ENCODE data around the gene REG1A.

The REG1A gene

GRCh38 chr2:79129260-79129659 lies 9.0 kb downstream of the REG1A start:
- no peak for TF ChIP-seq EP300 (IDR thresholded peaks at IDR 0.05; ENCODE audit: borderline replicate concordance)
- no peak for TF ChIP-seq NFIC (IDR thresholded peaks at IDR 0.05)

- TF ChIP-seq CREB1 (IDR thresholded peaks at IDR 0.05; ENCODE audit: low read depth) (no peak), RAD21 (IDR thresholded peaks at IDR 0.05; ENCODE audit: low read depth) (no peak), USF1 (IDR thresholded peaks at IDR 0.05) (no peak), YY1 (IDR thresholded peaks at IDR 0.05; ENCODE audit: low read depth) (no peak), REST (IDR thresholded peaks at IDR 0.05; ENCODE audit: low read depth) (no peak), EP300 (IDR thresholded peaks at IDR 0.05; ENCODE audit: borderline replicate concordance) (no peak)
Observed at GRCh38 chr2:79129804-79130203, 9.5 kb downstream of the REG1A start.

- no peak for TF ChIP-seq TCF12 (IDR thresholded peaks at IDR 0.05; ENCODE audit: low read depth)
- no peak for TF ChIP-seq USF1 (IDR thresholded peaks at IDR 0.05)
- TF ChIP-seq NFIC (IDR thresholded peaks at IDR 0.05) = no peak
- no peak for TF ChIP-seq CEBPB (IDR thresholded peaks at IDR 0.05)
- no peak for TF ChIP-seq TAF1 (IDR thresholded peaks at IDR 0.05; ENCODE audit: low read depth)
- no peak for TF ChIP-seq FOXM1 (IDR thresholded peaks at IDR 0.05; ENCODE audit: borderline replicate concordance, low read depth)
- TF ChIP-seq MAX (IDR thresholded peaks at IDR 0.05) = no peak
- TF ChIP-seq YY1 (IDR thresholded peaks at IDR 0.05; ENCODE audit: low read depth) = no peak
- TF ChIP-seq TEAD4 (IDR thresholded peaks at IDR 0.05) = no peak
- TF ChIP-seq EGR1 (IDR thresholded peaks at IDR 0.05) = no peak
- TF ChIP-seq CREB1 (IDR thresholded peaks at IDR 0.05; ENCODE audit: low read depth) = no peak
Observed at GRCh38 chr2:79131687-79132086, 11.4 kb downstream of the REG1A start.

GRCh38 chr2:79138385-79138784 lies 18.1 kb downstream of the REG1A start:
- TF ChIP-seq YY1 (IDR thresholded peaks at IDR 0.05; ENCODE audit: low read depth) (no peak), CREB1 (IDR thresholded peaks at IDR 0.05; ENCODE audit: low read depth) (no peak), CEBPB (IDR thresholded peaks at IDR 0.05) (no peak), TEAD4 (IDR thresholded peaks at IDR 0.05) (no peak), EGR1 (IDR thresholded peaks at IDR 0.05) (no peak)

- no peak for TF ChIP-seq TAF1 (IDR thresholded peaks at IDR 0.05; ENCODE audit: low read depth)
- no peak for TF ChIP-seq NFIC (IDR thresholded peaks at IDR 0.05)
- no peak for TF ChIP-seq FOXM1 (IDR thresholded peaks at IDR 0.05; ENCODE audit: borderline replicate concordance, low read depth)
- TF ChIP-seq USF1 (IDR thresholded peaks at IDR 0.05) = no peak
- TF ChIP-seq MAX (IDR thresholded peaks at IDR 0.05) = no peak
- TF ChIP-seq RAD21 (IDR thresholded peaks at IDR 0.05; ENCODE audit: low read depth) = no peak
- TF ChIP-seq REST (IDR thresholded peaks at IDR 0.05; ENCODE audit: low read depth) = no peak
- TF ChIP-seq CREB1 (IDR thresholded peaks at IDR 0.05; ENCODE audit: low read depth) = no peak
- no peak for TF ChIP-seq CEBPB (IDR thresholded peaks at IDR 0.05)
- no peak for TF ChIP-seq EGR1 (IDR thresholded peaks at IDR 0.05)
- TF ChIP-seq ZBTB7A (IDR thresholded peaks at IDR 0.05; ENCODE audit: low read depth) = no peak
- TF ChIP-seq EP300 (IDR thresholded peaks at IDR 0.05; ENCODE audit: borderline replicate concordance) = no peak
- no peak for TF ChIP-seq TCF12 (IDR thresholded peaks at IDR 0.05; ENCODE audit: low read depth)
- no peak for TF ChIP-seq TEAD4 (IDR thresholded peaks at IDR 0.05)
- no peak for TF ChIP-seq YY1 (IDR thresholded peaks at IDR 0.05; ENCODE audit: low read depth)
Observed at GRCh38 chr2:79139423-79139822, 19.1 kb downstream of the REG1A start.

GRCh38 chr2:79155826-79156476 lies 35.7 kb downstream of the REG1A start:
- TF ChIP-seq ZBTB7A (IDR thresholded peaks at IDR 0.05; ENCODE audit: low read depth) (no peak), CEBPB (IDR thresholded peaks at IDR 0.05) (no peak), CREB1 (IDR thresholded peaks at IDR 0.05; ENCODE audit: low read depth) (no peak), TCF12 (IDR thresholded peaks at IDR 0.05; ENCODE audit: low read depth) (no peak), RAD21 (IDR thresholded peaks at IDR 0.05; ENCODE audit: low read depth) (no peak), TAF1 (IDR thresholded peaks at IDR 0.05; ENCODE audit: low read depth) (no peak), NFIC (IDR thresholded peaks at IDR 0.05) (no peak), REST (IDR thresholded peaks at IDR 0.05; ENCODE audit: low read depth) (no peak), USF1 (IDR thresholded peaks at IDR 0.05) (no peak), EGR1 (IDR thresholded peaks at IDR 0.05) (no peak), YY1 (IDR thresholded peaks at IDR 0.05; ENCODE audit: low read depth) (no peak), EP300 (IDR thresholded peaks at IDR 0.05; ENCODE audit: borderline replicate concordance) (no peak), TEAD4 (IDR thresholded peaks at IDR 0.05) (no peak), MAX (IDR thresholded peaks at IDR 0.05) (no peak), FOXM1 (IDR thresholded peaks at IDR 0.05; ENCODE audit: borderline replicate concordance, low read depth) (no peak)

All from Ishikawa (cell line).